Measurements from ENCODE around the gene GSG1.

The GSG1 gene

DNA sequence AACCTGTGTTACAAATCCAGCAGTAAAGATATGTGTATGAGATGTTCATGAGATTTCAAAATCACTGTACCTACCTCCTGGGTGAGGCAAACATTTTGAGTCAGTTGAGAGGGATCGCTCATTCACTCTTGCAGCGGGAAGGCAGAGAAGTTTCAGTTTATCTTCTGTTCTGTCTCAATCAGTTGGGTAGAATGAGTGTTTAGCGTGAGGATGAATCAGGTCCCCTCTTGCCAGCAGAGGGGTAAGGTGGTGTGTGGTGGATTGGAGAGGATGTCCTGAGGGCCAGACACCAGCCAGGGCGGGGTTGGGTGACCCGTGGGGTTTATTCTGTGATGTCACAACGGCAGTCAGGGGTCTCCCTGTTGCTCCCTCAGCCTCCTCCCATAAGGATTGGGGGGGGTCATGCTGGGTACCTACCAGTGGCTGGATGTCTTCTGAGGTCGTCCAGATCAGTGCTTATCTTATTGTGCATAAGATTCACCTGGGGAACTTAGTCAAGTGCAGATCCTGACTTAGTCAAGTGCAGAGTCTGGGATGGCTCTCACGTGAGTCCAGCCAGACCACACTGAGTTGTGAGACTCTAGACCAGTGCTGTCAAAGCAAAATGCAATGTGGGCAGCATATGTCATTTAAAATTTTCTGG, at the start of gene GSG1:
TSS of gene GSG1 (minus strand) at position 277 of the 643 bp plus-strand sequence. CDS start at position 122, 155 bp downstream.
- no peak for DNase-seq (ENCODE audit: low spot score)

DNA sequence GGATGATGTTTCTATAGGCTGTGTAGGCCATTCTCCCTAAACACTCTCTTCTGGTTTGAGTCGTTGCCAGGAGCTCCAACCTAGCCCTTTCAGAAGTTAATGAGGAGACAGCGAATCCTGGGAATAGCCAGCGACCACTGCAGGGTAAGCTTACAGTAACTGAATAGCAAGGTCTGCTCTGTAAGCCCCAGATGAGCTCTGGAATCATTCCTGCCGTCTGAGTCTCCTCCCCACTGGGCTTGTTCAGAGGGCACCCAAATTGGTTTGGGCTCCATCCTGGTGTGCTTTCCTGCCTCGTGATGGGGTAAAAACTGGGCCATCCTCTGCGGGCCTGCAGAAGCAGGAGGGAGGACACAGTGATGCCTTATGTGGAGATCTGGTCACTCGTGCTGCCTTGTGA, 49.7 kb upstream of the GSG1 start:
- no peak for DNase-seq (ENCODE audit: low spot score)

DNA sequence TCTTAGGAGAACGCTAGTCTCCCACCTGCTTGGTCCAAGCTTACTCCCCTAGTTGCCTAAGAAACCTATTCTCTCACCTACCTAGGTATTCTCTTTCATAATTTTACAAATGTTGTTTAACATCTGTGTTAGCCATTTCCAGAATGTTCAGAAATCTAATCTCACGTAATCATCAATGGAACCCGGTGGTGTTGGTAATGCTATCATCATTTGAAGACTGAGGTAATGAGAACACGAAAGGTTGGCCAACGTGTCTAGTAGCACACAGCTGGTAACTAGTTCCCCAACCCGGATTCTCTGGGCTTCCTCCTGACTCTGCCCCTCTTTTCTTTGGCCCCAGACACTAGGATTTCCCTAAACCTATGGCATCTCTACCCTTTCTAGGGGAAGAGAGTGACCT, 49.3 kb upstream of the GSG1 start:
- no peak for DNase-seq (ENCODE audit: low spot score)

DNA sequence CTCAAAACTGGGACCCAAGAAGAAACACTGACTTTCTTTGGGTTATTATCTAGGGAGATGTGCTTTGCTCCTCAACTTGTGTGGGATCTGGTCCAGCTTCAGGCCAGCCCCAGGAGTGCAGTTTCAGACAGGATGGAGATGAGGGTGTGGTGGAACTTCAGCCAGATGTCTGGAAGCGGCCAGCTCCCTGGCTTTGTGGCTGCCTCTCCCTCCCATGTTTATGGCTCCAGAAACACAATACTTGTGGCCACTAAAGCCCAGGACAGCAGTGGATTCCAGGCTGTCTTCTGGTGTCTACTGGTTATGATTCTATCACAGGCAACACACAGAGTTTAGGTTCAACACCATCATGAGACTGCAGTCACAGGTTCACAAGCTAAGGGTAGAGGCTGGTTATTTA, 48.8 kb upstream of the GSG1 start:
- peak; percentile 30 for DNase-seq (ENCODE audit: low spot score)

DNA sequence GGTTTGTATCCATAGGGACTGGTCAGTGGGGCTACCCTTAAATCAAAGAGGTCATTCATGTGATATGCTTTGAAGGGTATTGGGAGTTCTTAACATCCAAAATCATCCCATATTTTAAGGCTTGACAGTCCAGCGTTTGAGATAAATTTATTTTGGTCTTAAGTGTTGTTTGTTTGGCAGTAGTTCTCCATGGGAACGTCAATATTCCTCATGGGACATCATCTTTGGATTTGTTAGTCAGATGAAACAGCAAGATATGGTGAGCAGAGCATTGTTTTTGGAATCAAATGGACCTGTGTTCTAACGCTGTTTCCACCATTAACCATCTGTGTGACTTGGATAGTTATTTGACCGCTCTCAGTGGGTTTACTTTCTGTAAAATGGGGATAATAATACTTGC, 45.9 kb upstream of the GSG1 start:
- DNase-seq (ENCODE audit: low spot score): no peak

DNA sequence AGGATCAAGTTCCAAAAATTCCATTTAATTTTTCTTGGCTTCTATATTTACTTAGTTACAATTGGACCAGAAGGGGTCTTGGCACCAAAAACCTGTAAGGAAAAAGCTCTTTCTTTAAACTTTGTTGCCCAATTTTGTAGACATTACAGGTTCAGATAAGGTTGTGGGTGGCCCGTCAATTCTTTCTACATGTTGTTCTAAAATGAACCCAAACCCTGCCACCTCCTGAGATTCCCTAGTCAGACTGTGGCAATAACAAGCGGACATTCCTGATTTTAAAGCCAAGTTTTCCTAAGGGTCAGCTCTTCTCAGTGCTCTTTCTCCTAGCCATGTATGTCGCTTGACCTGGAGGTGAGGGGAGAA, 45.0 kb upstream of the GSG1 start:
- no peak for DNase-seq (ENCODE audit: low spot score)

DNA sequence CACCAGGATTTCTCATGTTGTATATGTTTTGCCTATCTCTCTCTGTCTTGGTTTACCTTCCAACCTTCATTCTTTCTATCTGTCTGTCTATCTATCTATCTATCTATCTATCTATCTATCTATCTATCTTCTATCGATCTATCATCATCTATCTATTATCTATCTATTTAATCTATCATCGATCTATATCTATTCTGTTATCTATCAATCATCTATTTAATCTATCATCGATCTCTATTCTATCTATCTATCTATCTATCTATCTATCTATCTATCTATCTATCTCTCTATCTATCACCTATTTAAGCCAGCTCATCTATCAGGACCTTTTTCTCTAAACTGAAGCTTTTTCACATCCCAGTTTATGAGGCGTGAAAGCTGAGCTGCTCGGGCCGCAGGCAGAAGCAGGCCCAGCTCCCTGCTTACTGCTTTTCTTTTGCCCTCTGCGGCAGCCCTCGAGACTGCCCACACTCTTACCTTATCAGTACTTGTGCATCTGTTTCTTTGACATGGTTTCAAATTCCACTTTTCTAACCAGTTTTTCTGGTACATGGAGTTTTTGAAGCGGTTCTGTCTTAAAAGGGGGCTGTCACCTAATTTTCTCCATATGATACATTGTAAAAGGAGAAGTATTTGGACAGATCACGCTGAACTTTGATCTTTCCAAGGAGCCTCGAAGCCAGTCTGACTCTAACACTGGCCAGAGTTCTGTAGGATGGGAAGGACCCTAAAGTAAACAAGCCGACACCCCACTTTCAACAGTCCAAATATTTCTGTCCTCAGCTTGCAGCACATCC, 44.4 kb upstream of the GSG1 start:
- DNase-seq (ENCODE audit: low spot score): no peak

DNA sequence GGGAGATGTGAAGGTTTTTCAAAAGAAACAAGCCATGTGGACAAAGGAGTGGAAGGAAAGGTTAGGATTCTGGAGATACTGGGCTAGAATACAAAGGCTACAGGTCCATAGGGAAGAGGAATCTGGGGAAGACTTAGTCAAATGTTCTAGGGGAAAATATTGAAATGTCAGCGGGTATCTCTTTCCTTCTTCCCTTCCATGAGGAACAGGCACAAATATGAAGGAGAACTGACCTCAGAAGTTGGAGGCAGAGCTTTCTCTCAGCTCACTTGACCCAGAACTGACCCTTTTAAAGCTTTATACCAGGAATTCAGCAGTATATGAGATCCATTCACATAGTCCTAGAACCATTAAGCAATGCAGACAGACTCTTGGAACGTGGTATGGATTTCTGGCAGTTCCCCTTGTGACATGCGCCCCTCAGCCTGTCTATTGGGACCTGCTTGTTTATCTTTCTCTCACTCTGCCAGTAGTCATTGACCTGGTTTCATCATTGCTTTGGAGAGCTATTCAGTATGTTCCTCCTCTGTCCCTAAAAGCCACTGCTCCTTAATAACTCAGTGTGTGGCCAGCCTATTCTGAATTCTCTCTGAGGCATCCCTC, 43.0 kb upstream of the GSG1 start:
- DNase-seq (ENCODE audit: low spot score): no peak

DNA sequence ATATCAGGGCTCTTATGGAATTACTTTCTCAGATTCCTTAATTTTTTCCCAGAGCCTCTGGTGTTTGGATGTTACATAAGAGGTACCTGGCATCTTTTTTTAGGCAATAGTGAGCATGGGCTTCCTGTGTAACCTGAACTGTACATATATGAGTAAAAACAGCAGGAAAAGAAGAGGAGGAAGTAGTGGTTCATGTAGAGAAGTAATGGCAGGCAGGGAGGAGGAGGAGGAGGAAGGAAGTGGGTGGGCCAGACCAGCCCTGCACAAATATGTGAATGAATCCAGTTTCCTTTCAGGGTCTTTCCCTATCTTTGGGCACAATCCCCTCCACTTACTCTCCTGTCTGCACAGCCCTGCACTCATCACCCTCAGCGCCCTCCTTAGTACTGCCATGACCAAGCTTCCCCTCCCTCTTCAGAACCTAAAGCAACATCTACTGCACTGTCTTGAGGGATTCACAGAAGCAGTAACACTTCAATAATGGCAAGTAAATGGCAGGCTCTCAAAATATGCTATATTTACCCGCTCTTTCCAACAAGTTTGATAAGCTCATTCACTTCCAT, 40.9 kb upstream of the GSG1 start:
- DNase-seq (ENCODE audit: low spot score): no peak

DNA sequence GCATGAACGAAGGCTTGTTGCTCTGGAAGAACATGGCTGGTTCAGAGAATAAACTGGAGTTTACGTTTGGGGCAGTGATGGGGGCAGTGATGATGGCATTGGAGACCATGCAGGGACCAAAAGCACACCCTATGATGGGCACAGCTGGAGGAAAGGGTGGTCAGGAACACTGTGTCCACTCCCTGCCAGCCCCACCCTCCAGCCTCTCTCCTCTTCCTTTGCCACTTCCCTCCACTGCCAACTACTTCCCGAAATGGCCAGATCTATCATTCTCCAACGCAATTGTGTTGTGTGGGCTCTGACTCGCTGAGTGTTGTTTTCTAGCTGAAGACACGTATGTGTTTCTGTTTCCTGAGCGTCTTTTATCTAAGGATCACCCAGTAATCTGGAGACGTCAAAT, 39.3 kb upstream of the GSG1 start:
- DNase-seq (ENCODE audit: low spot score): no peak

DNA sequence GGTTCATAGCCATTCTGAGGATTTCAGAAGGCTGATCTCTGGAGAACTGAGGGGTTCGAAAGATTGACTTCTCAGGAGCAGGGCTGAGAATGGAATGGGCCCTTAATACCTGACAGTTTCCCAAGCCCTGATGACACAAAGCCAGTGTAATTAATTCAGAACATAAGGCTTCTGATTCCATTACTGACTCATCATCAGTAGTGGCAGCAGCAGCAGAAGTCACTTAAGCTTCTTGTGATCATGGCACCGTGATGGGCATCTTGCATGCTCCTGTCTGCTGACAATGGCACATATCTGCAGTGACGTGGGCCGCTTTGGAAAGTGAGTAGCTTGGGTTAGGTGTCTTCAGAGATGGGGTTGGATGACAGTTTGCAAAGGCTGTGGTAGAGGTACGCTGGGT, 38.2 kb upstream of the GSG1 start:
- DNase-seq (ENCODE audit: low spot score): no peak

DNA sequence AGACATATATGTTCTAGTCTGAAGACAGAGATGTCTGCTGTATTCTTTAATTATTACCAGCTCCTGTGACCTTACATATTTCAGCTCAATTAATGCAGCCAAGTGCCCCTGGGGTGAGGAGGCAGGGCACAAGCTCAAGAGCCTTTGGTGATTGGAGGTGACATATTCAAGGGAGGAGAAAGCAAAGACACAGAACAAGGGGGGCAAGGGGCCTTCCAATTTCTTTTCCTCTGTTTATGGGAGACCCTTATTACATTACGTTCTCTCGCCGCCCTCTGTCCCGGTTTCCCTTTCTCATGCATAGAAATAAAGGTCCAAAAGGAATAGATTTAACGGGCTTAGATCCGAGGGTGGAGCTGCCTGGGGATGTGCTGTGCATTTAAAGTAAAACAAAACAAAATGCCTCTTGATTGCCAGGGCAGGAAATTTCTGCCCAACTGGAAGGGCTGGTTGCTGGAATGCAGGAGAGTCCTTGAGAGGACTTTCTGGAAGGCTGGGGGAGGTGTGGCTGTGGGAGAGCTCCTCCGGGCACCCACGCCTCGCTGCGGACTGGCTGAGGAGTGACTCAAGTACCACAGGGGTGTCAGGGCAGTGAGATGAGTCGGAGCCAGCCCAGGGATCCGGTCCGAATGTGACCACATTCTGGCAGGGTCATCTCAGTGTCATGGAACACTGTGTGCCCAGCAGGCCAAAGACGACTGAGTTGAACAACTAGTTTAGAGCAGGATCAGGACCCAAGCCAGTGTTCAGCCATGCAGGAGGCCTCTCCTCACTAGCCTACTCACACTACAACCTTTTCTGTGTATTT, 32.1 kb upstream of the GSG1 start:
- peak; percentile 43 for DNase-seq (ENCODE audit: low spot score)

DNA sequence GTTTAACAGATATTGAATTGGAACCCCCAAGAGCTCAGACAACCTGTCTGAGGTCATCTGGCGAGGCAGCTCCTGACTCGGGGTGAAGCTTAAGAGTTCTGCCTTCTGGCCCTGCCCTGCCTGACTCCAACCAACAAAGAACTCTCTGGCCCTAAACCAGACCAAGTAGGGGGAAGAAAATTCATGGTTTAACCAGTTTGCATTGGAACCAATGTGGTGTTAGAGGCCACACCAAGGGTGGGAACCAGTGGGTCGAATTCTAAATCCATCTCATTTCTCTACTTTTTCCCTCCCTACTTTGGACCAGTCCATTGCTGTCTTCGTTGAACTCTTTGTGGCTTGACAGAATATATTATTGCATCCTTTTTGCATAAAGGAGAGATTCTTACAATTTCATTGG, 30.4 kb upstream of the GSG1 start:
- no peak for DNase-seq (ENCODE audit: low spot score)

DNA sequence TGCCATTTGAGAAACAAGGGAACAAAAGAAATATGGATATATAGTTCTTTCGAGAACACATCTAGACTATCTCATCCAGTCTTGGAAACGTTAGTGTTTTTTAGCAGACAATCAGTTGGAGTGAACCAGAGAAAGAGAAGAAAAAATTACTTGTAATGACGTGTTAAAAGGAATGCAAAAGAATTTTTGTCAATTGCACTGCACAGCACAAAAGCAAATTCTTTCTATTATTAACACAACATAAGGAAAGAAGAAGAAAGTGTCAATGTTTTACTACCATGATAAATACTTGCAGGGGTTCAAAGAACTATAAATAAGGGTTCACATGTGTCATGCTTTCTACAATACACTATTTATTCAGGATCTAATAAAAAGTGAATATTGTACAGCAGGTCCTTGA, 27.5 kb upstream of the GSG1 start:
- no peak for DNase-seq (ENCODE audit: low spot score)

DNA sequence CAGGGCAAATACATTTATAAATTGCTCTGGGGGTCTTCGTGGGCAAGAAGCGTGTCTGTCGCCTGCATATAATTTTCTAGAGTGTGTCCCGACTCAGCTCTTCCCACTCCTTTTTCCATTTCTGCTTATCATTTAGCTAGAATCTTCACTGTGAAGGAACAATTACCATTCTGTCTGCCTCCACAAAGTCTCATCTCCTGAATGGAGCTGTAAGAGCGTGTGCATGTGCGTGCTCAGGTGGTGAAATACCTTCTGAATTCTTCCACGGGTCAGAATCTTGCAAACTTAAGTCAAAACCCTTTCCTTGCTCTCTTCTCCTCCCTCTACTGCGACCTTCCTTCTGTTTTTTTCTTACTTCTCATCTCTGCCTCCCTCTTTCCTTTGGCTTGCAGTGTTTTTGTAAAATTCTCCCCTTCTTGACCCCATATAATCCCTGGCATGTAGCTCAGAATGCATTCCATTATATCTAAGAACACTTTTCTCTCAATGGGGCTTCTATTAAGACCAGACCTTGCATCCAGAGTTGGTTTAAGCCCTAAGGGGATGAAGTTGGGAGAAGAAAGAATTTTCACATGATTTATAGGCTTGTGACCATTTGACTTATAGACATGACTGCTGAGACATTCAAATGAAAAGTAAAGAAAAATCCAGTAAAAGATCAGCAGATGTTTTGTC, 25.0 kb upstream of the GSG1 start:
- no peak for DNase-seq (ENCODE audit: low spot score)

DNA sequence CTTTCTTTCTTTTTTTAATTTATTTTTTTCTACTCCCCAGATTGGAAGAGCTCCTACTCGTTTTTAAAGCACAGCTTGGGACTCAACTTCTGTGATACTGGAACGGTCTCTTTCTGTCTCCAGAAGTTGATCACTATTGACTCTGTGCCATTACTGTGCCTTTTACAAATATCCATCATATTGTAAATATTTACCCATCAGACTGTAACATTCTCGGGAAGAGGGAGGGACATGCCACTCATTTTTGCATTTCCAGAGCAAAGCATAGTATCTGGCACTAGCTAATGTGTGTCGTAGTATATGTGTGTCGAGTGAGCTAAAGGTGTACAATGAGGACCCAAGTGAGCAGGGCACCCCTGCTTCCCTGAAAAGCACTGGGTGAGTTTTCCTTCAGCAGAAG, 24.0 kb upstream of the GSG1 start:
- no peak for DNase-seq (ENCODE audit: low spot score)

DNA sequence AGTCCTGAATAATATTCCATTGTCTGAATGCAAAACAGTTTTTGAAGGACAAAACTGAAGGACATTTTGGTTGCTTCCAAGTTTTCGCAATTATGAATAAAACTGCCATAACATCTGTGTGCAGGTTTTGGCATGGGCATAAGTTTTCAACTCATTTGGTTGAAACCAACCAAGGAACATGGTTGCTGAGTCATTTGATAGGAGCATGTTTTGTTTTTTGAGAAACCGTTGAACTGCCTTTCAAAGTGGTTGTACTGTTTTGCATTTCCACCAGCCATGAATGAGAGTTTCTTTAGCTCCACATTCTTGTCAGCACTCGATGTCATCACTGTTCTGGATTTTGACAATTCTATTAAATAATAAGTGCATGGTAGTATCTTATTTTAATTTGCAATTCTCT, 23.0 kb upstream of the GSG1 start:
- no peak for DNase-seq (ENCODE audit: low spot score)

DNA sequence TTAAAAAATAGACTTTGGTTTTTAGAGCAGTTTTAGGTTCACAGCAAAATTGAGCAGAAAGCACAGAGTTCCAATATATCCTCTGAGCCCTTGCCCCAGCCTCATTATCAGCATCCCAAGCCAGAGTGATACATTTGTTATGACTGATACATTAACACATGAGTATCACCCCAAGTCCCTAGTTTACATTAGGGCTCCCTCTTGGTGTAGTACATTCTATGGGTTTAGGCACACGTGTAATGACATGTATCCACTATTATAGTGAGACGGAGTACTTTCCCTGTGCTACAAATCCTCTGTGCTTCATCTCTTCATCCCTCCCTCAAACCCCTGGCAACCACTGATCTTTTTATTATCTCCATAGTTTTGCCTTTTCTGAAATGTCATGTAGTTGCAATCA, 22.5 kb upstream of the GSG1 start:
- DNase-seq (ENCODE audit: low spot score): no peak

DNA sequence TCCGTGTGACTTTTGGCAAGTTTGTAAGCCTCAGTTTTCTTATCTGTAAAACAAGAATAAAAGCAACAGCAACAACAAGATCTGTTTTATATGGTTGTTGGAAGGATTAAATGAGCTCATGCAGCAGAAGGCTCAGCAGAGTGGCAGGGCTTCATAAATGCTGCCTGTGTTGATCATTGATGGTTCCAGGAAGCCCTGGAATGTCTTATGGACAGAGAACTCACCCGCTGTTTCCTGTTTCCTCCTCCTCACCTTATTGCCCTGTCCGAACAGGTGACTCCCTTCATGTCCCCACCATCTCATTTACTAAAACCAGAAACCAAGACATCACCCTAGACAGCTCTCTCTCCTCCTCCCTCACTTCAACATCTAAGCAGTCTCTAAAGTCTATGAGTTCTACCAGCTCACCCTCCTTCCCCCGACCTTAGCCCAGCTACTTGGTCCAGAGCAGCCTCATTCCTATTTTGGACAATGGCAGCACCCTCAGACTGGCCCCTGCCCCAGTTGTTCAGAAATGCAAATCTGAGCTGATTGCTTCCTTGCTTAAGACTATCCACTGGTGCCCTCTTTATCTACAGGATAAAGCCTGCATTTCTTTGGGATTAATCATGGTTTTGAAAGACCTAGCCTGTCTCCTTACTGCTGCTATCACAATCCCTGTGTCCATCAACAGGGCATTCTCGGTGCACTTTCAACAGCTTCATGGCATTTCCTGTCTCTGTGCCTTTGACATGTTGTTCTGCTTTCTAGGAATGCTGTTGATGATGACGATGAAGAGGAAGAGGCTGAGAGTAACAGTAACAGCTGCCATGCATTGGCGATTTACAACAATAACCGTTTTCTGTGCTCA, 21.4 kb upstream of the GSG1 start:
- DNase-seq (ENCODE audit: low spot score): peak; percentile 51

DNA sequence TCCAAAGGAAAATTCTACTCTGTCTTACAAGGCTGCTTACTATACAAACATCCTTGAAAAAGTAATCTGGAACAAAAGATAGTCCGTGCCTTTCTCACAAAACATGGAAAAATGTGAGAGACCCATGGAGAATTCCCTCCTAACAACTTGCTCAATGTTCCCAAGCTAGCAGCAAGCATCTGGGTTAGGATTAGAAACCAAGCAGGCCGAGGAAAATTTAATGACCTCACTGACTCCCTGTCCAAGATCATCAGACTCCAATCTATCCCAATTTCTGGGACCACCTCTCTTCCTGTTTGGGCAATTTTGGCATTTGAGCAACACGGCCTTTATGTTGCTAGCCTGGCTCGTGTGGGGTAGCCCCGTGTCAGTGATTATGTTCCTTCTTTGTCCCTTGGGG, 18.1 kb upstream of the GSG1 start:
- no peak for DNase-seq (ENCODE audit: low spot score)

DNA sequence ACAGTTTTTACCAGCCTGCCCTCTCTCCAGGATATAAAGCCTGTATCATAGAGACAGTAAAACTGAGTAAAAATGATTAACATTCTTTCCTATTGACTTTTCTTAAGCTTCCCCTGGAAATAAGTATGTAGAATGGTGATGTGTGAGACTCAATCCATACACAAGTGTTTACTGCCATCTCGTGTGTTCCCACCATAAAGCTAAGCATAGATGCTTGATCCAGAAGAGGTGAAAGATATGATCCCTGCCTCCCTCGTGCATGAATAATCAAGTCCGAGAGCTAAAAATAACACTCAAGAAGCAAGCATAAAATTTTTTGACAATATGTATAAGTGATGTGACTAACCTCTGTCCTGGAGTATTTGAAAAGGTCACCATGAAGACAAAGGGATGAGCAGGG, 16.9 kb upstream of the GSG1 start:
- DNase-seq (ENCODE audit: low spot score): no peak

Data from SW480 (cell line).